GM23338 (cell line): ENCODE measurements around the gene ANKFY1. TPM values are rescaled to one million over a fixed set of nuclear protein-coding genes. Genes with fewer than 3 reads are reported as not detected.

Experiments used
- ATAC-seq: fragments of 200-7000 bp; cut with Tn5 transposase; 3 replicates; pipeline ENCODE4 v1.9.1; 2020
- DNase-seq: peaks from one replicate; pipeline ENCODE4 v3.0.0-alpha.2; 2015; ENCODE audit warnings: low spot score
- H2AFZ ChIP-seq: fragments of 200-600 bp; sonication (generic); 2 replicates; pipeline ENCODE4 v1.8.0; 2016; ENCODE audit warnings: antibody characterized with exemption, mild to moderate bottlenecking, moderate library complexity
- H3F3A ChIP-seq: fragments of 200-600 bp; sonication (generic); replicated peaks from 2 replicates; pipeline ENCODE4 v1.8.0; 2017; ENCODE audit warnings: antibody characterized with exemption, mixed run types, low read depth
- H3K27ac ChIP-seq: fragments of 200-600 bp; sonication (generic); 2 replicates; pipeline ENCODE4 v1.6.1; 2016; ENCODE audit warnings: low read depth
- H3K27me3 ChIP-seq: fragments of 200-600 bp; sonication (generic); 2 replicates; pipeline ENCODE4 v1.8.0; 2016; ENCODE audit warnings: mild to moderate bottlenecking, mixed run types, moderate library complexity; ENCODE audit not compliant: insufficient read depth
- H3K36me3 ChIP-seq: fragments of 200-600 bp; sonication (generic); 2 replicates; pipeline ENCODE4 v1.8.0; 2016; ENCODE audit warnings: mild to moderate bottlenecking; ENCODE audit not compliant: insufficient read depth
- H3K4me1 ChIP-seq: fragments of 200-600 bp; sonication (generic); 2 replicates; pipeline ENCODE4 v1.8.0; 2016; ENCODE audit warnings: mild to moderate bottlenecking, moderate library complexity; ENCODE audit not compliant: insufficient read depth
- H3K4me2 ChIP-seq: fragments of 200-600 bp; sonication (generic); 2 replicates; pipeline ENCODE4 v1.7.1; 2017; ENCODE audit warnings: mixed run types
- H3K4me3 ChIP-seq: fragments of 200-600 bp; sonication (generic); 2 replicates; pipeline ENCODE4 v1.6.1; 2016; ENCODE audit warnings: mixed run types
- H3K79me2 ChIP-seq: fragments of 200-600 bp; sonication (generic); replicated peaks from 2 replicates; pipeline ENCODE4 v1.8.0; 2017; ENCODE audit warnings: mild to moderate bottlenecking; ENCODE audit not compliant: insufficient read depth
- H3K9me2 ChIP-seq: fragments of 200-600 bp; sonication (generic); 2 replicates; pipeline ENCODE4 v1.8.0; 2017; ENCODE audit not compliant: insufficient read depth
- H4K20me1 ChIP-seq: fragments of 200-600 bp; sonication (generic); replicated peaks from 2 replicates; pipeline ENCODE4 v1.8.0; 2017; ENCODE audit warnings: mild to moderate bottlenecking; ENCODE audit not compliant: insufficient read depth
- H3K27ac Mint-ChIP-seq: 2 replicates; pipeline ENCODE4 v1.8.0; 2020; ENCODE audit warnings: inconsistent platforms, mild to moderate bottlenecking, moderate library complexity, mixed read lengths
- H3K27me3 Mint-ChIP-seq: 3 replicates; pipeline ENCODE4 v1.8.0; 2022; ENCODE audit warnings: low read depth, mild to moderate bottlenecking, moderate library complexity, mixed read lengths, inconsistent platforms; ENCODE audit not compliant: insufficient read depth, poor library complexity
- H3K36me3 Mint-ChIP-seq: 3 replicates; pipeline ENCODE4 v1.8.0; 2021; ENCODE audit warnings: low read depth, mild to moderate bottlenecking, inconsistent platforms, moderate library complexity, mixed read lengths
- H3K4me1 Mint-ChIP-seq: 3 replicates; pipeline ENCODE4 v1.8.0; 2020; ENCODE audit warnings: mild to moderate bottlenecking, inconsistent platforms, mixed read lengths
- H3K4me3 Mint-ChIP-seq: 3 replicates; pipeline ENCODE4 v1.8.0; 2021; ENCODE audit warnings: moderate library complexity, mild to moderate bottlenecking, inconsistent platforms, mixed read lengths
- H3K9me3 Mint-ChIP-seq: 3 replicates; pipeline ENCODE4 v1.8.0; 2020; ENCODE audit warnings: moderate library complexity, mild to moderate bottlenecking, inconsistent platforms, mixed read lengths
- CREB1 ChIP-seq: fragments of 250-450 bp; sonication (Bioruptor Pico); IDR thresholded peaks from 2 replicates; pipeline ENCODE4 v1.5.0; 2020; ENCODE audit warnings: low read depth, mild to moderate bottlenecking, moderate library complexity
- EZH2 ChIP-seq: fragments of 200-600 bp; sonication (generic); IDR thresholded peaks from one replicate; pipeline ENCODE4 v1.8.0; 2017; ENCODE audit warnings: antibody characterized with exemption, mild to moderate bottlenecking, low read depth; ENCODE audit not compliant: unreplicated experiment
- NANOG ChIP-seq: IDR thresholded peaks from 2 replicates; pipeline ENCODE4 v1.6.1; 2016; ENCODE audit warnings: antibody characterized with exemption, borderline replicate concordance
- ZNF114 ChIP-seq: fragments of 250-450 bp; sonication (Bioruptor Pico); IDR thresholded peaks from 2 replicates; pipeline ENCODE4 v1.5.0; 2020; ENCODE audit warnings: mild to moderate bottlenecking, moderate library complexity
- ZNF331 ChIP-seq: fragments of 250-450 bp; sonication (Bioruptor Pico); IDR thresholded peaks from 2 replicates; pipeline ENCODE4 v1.5.0; 2020; ENCODE audit warnings: low read depth, mild to moderate bottlenecking, moderate library complexity
- ZNF462 ChIP-seq: fragments of 250-450 bp; sonication (Bioruptor Pico); IDR thresholded peaks from 2 replicates; pipeline ENCODE4 v1.5.0; 2020; ENCODE audit warnings: mild to moderate bottlenecking, moderate library complexity
- polyA plus RNA-seq: library from polyadenylated mRNA; unstranded; fragments of >200 nt; fragmentation: Nextera tagmentation; extraction: Ambion mirVana; gene quantifications from 2 replicates; pipeline ENCODE4 v1.2.1, GENCODE V29; 2016
- total RNA-seq: library from RNA; depleted of rRNA; stranded (reverse); fragments of >200 nt; shearing (Covaris generic); gene quantifications from 2 replicates; pipeline ENCODE4 v1.2.3, GENCODE V29; 2014
- TF ChIP-seq, protein P1 (sequence below), 2 experiments: fragments of 200-600 bp in 1 of 2; sonication (generic) in 1 of 2; conservative IDR thresholded peaks; 2 replicates each; pipeline versions ENCODE4 v1.5.1 to v1.6.1; 2016 to 2017; ENCODE audit warnings: antibody characterized with exemption in 2 of 2, low read depth in 2 of 2, mild to moderate bottlenecking in 2 of 2, moderate library complexity in 1 of 2

Gene ANKFY1
- total and polyA plus RNA-seq, 2 experiments from 2014 or later = 12.9 to 44.4 TPM

- no peak for TF ChIP-seq ZNF462
- TF ChIP-seq ZNF114 (CRISPR knock-in tag) = no peak
- no peak for TF ChIP-seq EZH2
- no peak for TF ChIP-seq CREB1 (CRISPR knock-in tag)
Observed at GRCh38 chr17:4147751-4148310, 115.9 kb downstream of the ANKFY1 start (continued).

DNA sequence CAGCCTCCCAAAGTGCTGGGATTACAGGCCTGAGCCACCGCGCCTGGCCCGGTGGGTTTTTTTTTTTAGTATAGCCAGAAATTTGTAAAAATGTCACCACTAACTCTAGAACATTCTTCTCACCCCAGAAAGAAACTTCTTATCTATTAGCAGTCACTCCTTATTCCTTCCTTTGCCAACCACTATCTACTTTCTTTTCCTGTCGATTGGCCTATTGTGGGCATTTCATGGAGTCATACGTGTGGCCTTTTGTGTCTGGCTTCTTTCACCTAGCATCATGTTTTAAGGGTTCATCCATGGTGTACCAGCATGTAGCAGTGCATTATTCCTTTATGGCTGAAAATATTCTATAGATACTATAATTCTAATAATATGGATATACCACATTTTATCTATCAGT lies 117.1 kb downstream of the ANKFY1 start:
- Mint-ChIP-seq H3K36me3 (peaks cover 2% of the 10 kb centered on the region; the same call in 1 of the 3 replicates), H3K27me3 (peaks cover 11% of the 10 kb centered on the region)
- TF ChIP-seq ZNF462 (no peak), EZH2 (no peak), ZNF331 (CRISPR knock-in tag) (no peak), CREB1 (CRISPR knock-in tag) (no peak), ZNF114 (CRISPR knock-in tag) (no peak), NANOG (no peak)
- TF ChIP-seq, protein P1, sequence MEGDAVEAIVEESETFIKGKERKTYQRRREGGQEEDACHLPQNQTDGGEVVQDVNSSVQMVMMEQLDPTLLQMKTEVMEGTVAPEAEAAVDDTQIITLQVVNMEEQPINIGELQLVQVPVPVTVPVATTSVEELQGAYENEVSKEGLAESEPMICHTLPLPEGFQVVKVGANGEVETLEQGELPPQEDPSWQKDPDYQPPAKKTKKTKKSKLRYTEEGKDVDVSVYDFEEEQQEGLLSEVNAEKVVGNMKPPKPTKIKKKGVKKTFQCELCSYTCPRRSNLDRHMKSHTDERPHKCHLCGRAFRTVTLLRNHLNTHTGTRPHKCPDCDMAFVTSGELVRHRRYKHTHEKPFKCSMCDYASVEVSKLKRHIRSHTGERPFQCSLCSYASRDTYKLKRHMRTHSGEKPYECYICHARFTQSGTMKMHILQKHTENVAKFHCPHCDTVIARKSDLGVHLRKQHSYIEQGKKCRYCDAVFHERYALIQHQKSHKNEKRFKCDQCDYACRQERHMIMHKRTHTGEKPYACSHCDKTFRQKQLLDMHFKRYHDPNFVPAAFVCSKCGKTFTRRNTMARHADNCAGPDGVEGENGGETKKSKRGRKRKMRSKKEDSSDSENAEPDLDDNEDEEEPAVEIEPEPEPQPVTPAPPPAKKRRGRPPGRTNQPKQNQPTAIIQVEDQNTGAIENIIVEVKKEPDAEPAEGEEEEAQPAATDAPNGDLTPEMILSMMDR (conservative IDR thresholded peaks at IDR 0.05; ENCODE audit: low read depth in 2 of 2) = no peak

More for the DNA sequence above, 117.1 kb downstream of the ANKFY1 start:
- Histone ChIP-seq H3K36me3 (no peaks in the 10 kb centered on the region), H3K27me3 (no peaks in the 10 kb centered on the region), H3K9me2 (no peaks in the 10 kb centered on the region), H3K4me3 (no peak overlapping the region), H3K4me2 (no peak overlapping the region), H3K79me2 (peaks cover 6% of the 10 kb centered on the region), H3K27ac (no peak overlapping the region), H3F3A (no peaks in the 10 kb centered on the region), H4K20me1 (no peaks in the 10 kb centered on the region), H3K4me1 (peaks cover 10% of the 10 kb centered on the region), H2AFZ (no peak overlapping the region)
- peaks cover 8% of the 10 kb centered on the region for H3K4me1 Mint-ChIP-seq
- ATAC-seq = no peak
- H3K4me3 Mint-ChIP-seq = no peak overlapping the region
- peaks cover 3% of the 10 kb centered on the region; the same call in 1 of the 3 replicates for H3K9me3 Mint-ChIP-seq
- no peak overlapping the region for H3K27ac Mint-ChIP-seq
- no peak for DNase-seq
